Ramos (cell line): ENCODE measurements around the gene KIF1B.

Experiments
- in situ Hi-C: fragments of 300-500 bp; cut with MboI; formaldehyde crosslinking; loops from one replicate; pipeline ENCODE4 v1.14.3; 2022; ENCODE audit warnings: low sequenced_read_pairs; ENCODE audit not compliant: unreplicated experiment

KIF1B gene, protein sequence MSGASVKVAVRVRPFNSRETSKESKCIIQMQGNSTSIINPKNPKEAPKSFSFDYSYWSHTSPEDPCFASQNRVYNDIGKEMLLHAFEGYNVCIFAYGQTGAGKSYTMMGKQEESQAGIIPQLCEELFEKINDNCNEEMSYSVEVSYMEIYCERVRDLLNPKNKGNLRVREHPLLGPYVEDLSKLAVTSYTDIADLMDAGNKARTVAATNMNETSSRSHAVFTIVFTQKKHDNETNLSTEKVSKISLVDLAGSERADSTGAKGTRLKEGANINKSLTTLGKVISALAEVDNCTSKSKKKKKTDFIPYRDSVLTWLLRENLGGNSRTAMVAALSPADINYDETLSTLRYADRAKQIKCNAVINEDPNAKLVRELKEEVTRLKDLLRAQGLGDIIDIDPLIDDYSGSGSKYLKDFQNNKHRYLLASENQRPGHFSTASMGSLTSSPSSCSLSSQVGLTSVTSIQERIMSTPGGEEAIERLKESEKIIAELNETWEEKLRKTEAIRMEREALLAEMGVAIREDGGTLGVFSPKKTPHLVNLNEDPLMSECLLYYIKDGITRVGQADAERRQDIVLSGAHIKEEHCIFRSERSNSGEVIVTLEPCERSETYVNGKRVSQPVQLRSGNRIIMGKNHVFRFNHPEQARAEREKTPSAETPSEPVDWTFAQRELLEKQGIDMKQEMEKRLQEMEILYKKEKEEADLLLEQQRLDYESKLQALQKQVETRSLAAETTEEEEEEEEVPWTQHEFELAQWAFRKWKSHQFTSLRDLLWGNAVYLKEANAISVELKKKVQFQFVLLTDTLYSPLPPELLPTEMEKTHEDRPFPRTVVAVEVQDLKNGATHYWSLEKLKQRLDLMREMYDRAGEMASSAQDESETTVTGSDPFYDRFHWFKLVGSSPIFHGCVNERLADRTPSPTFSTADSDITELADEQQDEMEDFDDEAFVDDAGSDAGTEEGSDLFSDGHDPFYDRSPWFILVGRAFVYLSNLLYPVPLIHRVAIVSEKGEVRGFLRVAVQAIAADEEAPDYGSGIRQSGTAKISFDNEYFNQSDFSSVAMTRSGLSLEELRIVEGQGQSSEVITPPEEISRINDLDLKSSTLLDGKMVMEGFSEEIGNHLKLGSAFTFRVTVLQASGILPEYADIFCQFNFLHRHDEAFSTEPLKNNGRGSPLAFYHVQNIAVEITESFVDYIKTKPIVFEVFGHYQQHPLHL (N-terminal part only)

DNA sequence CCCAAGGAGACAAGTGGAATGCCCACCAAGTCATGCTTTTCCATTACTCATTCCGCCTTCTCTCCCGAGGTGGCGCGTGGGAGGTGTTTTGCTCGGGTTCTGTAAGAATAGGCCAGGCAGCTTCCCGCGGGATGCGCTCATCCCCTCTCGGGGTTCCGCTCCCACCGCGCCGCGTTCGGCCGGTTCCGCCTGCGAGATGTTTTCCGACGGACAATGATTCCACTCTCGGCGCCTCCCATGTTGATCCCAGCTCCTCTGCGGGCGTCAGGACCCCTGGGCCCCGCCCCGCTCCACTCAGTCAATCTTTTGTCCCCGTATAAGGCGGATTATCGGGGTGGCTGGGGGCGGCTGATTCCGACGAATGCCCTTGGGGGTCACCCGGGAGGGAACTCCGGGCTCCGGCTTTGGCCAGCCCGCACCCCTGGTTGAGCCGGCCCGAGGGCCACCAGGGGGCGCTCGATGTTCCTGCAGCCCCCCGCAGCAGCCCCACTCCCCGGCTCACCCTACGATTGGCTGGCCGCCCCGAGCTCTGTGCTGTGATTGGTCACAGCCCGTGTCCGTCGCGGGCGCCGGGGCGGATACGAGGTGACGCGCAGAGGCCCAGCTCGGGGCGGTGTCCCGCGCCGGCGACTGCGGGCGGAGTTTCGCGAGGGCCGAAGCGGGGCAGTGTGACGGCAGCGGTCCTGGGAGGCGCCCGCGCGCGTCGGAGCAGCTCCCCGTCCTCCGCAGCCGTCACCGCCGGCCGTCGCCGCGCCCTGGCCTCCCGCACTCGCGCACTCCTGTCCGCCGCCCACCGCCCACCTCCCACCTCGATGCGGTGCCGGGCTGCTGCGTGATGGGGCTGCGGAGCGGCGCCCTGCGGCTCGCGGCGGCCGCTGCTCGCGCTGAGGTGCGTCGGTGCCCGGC is at the start of gene KIF1B:
Gene KIF1B, plus strand, starts transcription at position 666 of the 906 bp plus-strand sequence. CDS start 21,759 bp downstream, outside the sequence.
- in situ Hi-C loops: no loop called here

DNA sequence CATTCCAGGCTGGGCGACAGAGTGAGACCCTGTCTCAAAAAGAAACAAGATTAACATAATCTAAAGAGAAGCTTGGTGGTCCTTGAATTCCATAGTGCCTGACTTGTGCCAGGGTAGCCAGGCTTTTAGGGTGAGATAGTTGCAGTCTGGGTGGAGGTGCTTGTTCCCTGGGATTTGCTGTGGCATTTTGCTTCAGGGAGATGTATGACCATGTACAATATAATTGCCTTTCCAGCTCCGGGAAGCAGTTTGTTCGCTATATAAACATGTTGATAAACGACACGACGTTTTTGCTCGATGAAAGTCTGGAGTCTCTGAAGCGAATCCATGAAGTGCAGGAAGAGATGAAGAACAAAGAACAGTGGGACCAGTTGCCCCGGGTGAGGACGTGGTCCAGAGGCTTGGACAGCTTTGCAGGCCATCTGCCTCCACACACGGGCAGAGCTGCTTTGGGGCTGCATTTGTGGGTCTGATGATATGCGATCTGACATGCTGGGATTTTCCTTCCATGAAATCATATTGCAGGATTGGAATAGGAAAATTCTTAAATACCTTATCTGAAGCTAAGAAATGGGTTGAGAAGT is 49.4 kb upstream of the KIF1B start:
- in situ Hi-C loops: no loop called here

DNA sequence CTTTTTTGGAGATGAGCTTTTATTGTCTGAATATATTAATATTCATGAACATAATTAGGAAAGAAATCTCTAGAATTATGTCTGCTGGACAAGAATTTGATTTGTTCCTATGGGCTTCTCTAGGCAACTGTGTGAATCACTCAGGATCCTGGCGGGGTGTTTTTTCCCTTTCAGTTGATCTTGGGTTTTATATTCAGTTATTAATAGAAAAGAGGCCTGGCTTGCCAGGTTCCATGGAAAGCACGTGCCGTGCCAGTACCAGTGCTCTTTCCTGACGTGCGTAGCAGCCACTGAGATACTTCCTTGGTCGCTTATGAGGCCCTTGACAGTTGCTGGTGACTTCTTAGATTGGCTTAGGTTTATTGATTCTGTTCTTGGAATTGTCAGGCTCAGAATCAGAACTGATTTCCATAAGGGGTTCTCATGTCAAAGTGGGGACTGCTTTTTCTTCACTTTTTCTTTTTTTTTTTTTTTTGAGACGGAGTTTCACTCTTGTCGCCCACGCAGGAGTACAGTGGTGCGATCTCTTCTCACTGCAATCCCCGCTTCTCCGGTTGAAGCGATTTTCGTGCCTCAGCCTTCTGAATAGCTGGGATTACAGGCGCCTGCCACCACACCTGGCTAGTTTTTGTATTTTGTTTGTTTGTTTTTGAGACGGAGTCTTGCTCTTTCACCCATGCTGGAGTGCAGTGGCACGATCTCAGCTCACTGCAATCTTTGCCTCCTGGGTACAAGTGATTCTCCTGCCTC is 48.7 kb upstream of the KIF1B start:
- in situ Hi-C loops: no loop called here

DNA sequence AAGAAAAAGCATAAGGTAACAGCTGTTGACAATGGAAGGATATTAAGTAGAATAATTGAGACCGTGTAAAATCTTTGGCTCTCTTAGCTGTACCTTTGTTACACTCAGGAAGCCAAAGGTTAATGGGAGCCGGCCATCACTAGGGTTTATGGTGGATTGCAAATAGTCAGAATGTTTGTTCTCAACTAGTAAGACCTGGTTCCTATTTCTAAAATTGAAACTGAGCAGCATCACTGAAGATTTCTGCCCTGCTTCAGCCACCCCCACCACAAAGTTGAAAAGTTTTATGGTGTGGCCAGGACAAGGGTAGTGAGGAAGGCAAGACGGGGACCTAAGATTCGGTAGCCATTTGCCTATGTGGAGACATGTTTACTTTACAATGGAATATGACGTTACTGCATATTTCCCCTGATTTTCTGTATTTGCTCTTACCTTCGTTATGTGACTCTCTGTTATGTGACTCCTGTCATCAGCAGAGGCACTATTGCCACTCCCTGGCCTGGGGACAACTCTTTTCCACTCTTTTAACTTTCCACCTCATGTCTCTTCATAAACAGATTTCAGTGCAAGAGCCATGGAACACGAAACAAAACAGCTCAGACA is 41.4 kb upstream of the KIF1B start:
- in situ Hi-C loops: no loop called here

DNA sequence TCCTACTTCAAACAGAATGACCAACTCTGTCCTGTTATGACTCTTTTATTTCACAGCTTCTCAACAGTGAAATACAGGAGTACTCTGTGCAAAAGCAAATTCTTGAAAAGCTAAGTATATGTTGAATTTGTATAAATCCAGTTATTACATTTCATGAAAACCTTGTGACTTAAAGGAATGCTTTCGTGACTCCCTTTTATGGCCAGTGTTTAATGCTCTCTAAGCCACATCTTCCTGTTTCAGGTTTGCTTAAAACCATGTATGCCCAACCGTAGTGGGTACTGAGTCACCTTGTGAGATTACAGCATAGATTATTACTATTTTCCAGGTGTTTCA is 40.2 kb upstream of the KIF1B start:
- in situ Hi-C loops: no loop called here

DNA sequence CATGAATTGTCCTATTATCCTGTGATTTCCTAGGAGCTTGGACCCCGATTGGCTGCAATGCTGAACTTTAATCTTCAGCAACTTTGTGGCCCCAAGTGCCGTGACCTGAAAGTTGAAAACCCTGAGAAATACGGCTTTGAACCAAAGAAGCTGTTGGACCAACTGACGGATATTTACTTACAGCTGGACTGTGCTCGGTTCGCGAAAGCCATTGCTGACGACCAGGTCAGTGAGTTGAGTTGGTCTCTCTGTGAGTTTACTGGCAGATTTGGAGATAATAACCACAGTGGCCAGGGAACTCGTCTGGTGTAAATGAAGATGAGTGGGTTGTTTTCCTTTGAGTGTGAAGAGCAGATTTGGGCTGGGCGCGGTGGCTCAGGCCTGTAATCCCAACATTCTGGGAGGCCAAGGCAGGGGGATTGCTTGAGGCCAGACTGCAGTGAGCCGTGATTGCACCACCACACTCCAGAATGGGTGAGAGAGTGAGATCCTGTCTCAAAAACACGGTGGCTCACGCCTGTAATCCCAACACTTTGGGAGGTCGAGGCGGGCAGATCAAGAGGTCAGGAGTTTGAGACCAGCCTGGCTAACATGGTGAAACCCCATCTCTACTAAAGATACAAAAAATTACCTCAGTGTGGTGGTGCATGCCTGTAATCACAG is 39.1 kb upstream of the KIF1B start:
- in situ Hi-C loops: no loop called here

DNA sequence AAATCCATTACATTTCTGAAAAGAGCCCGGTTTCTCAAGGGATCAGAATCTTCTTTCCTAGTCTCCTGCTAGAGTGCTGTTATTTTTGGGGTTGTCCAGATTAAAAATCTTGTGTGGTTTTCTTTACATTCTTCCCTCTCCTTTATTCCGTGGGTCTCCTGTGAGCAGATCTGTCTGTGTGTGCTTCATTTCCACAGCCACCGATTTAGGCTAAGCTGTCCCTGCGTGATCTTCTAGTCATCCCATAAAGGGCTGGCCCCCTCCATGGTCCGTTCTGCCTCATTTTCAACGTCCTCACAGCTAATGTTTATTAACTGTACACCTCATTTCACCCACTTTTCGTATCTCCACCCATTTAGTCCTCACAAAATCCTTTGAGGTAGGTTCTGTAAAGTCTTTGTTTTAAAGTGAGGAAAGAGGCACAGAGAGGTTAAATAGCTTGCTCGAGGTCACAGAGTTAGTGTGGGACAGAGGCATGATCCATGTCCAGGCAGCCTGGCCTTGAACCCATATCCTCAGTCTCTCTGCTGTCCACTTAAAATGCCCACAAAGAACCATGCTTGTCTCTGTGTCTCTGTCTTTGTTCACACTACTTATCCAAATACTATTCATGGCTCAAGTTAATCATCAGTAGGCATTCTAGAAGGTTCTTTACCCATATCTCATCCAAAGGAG is 38.2 kb upstream of the KIF1B start:
- in situ Hi-C loops: no loop called here

DNA sequence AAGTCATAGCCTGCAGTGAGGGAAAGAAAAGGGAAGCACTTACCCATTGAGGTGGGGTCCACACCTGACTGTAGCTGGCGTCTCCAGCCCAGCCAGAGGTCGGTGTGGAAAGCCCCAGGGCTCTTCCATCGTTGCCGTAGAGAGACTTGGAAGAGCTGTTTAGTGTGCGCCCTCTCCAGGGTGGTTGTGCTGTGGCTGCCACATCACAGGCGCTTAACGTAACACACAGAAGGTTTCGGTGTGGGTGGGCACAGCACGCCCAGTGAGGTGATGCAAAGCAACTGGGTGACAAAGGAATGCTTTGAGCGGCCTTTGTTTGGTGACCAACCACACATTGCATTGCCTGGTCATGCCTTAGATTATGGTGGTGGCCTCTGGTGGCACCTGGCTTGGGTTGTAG is 36.8 kb upstream of the KIF1B start:
- in situ Hi-C loops: no loop called here

DNA sequence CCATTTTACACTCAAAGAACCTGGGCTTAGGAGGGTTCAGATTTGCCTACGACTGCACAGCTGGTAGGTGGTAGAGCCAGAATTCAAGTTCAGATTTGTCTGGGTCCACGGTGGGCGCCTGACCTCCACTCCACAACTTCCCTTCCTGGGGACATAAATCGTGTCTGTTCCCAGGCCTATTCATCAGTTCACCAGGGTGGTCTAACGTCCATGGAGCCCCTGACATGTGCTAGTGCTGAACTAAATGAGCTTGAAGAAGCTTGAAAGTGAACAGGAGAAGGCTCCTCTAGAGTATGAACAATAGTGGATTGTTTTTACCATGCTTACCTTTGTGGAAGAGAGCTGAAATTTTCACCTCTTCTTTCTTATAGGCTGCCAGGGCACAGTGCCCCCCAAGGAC is 32.5 kb upstream of the KIF1B start:
- in situ Hi-C loops: no loop called here

DNA sequence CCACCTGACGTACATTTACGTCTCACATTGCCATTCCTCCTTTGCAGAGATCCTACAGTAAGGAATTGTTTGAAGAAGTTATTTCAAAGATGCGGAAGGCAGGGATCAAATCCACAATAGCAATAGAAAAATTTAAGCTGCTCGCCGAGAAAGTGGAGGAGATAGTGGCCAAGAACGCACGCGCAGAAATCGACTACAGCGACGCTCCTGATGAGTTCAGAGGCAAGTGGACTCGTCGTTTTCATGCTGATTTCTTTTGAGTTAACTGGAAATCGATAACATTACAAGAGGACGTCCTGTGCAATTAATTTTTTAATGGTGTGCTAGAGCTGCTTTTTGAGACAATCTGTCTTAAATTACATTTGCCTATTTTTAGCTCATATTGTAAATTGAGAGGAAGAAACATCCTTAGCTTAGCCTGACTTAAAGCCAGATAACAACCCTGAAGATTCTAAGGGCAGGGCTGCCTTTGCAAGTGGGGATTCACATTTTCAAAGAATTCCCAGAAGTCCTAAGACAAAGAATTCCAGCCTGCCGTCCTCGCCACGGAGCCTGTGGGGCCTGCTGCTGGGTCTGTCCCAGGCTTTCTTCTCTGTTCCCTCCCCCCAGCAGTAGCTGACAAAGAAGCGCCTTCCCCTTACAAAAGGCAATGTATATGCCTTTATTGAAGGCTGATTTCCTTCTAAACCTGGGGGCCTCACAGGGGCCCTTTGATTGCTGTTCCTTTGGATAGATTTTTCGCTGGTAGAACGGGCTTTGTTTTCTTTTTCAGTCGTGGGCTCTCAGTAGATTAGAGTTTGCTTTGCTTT is 31.6 kb upstream of the KIF1B start:
- in situ Hi-C loops: no loop called here

DNA sequence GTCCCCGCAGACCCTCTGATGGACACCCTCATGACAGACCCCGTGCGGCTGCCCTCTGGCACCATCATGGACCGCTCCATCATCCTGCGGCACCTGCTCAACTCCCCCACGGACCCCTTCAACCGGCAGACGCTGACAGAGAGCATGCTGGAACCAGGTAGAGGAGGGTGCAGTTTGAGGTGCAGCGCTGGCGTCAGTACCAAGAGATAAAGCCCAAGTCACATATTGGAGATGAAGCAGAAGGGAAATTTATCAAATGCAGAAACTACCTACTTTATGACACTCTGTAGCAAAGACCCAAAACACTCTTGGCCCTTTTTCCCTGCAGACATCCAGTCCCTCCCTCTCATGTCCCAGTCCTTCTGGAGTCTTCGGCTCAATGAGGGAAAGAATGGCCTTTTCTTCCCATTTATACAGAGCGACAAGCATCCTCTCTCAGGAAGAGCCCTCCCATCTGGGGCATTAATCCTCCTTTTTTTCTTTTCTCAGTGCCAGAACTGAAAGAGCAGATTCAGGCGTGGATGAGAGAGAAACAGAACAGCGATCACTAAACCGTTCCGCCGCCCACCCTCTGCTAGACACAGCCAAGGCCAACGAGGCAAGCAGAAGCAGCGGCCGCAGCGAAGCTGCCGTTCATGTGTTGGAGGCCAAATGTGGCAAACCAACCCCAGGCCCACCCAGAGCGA is 30.8 kb upstream of the KIF1B start:
- in situ Hi-C loops: no loop called here

DNA sequence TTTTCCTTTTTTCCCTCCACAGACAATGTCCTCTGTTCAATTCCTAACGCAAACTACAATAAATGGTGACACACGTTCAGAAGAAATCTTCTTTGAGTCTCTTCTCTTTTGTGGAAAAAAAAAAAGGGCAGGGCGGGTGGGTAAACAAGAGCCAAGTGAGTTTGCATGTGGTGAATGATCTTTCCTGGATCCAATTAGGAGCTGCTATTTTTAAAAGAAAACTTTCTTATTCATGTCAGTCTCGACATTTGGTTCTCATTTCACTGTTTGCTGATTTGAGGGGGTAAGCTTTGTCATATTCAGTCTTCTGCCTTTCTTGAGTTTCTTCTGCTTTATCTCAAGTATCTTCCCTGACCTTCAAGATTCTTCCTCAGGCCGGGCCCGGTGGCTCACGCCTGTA is 29.2 kb upstream of the KIF1B start:
- in situ Hi-C loops: no loop called here

DNA sequence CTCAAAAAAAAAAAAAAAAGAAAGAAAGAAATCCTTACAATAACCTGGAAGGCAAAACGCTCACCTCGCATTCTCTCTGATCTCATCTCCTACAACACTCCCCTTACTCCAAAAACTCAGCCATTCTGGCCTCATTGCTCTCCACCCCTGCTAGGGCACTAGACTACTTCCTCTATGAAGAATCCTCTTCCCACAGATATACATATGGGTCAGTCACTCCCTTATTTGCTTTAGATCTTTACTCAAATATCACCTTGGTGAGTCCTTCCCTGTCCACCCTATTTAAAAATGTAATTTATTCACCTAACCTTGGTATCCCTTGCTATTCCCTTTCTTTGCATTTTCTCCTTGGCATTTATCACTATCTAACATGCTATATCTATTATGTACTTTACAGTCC is 24.6 kb upstream of the KIF1B start:
- in situ Hi-C loops: no loop called here

DNA sequence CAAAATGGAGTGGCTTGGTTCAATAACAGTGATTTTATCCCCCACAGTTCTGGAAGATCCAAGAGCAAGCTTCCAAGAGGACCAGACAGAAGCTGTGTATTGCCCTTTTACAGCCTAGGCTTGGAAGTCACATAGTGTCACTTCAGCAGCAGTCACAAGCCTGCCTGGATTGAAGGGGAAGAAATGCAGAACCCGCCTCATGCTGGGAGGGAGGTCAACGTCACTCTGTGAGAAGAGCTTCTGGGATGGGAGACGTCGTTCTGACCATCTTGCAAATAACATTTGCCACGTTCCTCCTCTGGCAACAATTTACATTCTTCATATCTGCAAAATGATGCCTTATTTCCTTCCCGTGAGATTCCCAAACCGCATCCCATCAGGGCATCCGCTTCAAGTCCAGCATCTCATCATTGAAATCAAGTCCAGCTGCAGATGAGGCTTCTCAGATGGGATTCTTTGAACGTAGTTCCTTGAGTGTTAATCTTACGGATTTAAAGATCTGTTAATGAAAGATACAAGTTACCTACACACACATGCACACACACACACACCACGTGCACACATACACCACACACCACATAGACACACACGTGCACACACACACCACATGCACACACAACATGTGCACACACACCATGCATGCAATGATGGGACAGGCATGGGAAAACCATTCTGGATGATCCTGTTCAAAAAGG is 23.9 kb upstream of the KIF1B start:
- in situ Hi-C loops: no loop called here

DNA sequence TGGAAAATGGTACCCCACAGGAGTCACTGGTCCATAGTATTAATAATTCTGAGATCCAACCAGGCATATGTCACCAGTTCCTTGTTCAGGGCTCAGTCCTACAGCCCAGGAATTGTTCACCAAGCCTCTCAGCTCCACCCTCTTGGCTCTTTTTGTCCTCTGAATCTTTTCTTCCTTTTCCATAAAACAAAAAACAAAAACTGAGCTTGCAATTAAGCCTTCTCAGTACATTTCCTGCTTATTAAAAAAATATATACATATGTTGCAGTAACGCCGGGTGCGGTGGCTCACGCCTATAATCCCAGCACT is 23.4 kb upstream of the KIF1B start:
- in situ Hi-C loops: no loop called here
